CD14-positive monocyte (primary cell): ENCODE measurements around the gene ARL5B. TPM values are rescaled to one million over a fixed set of nuclear protein-coding genes. Genes with fewer than 3 reads are reported as not detected.
A peak's percentile ranks its signal among the peaks of the same experiment; 100 is the strongest.
"Not testable (repeated sequence)": the region's sequence is repeated elsewhere in the genome, so short reads cannot be mapped to it uniquely, and the experiment has no call there.

ENCODE experiments used
- DNase-seq, 3 donors: peaks; one replicate each; pipeline ENCODE4 v3.0.0-alpha.2; 2011 to 2022
- H2AFZ ChIP-seq: 2 replicates; pipeline ENCODE4 v1.6.0; 2012; ENCODE audit warnings: mild to moderate bottlenecking, low read depth, low read length, inconsistent platforms; ENCODE audit not compliant: insufficient read depth, poor library complexity, severe bottlenecking
- H3K27ac ChIP-seq, 2 donors: 1 replicate in 1 of 2; 2 replicates in 1 of 2; pipeline ENCODE4 v1.5.1; 2012 to 2013; ENCODE audit warnings: low read length in 2 of 2, control low read depth in 1 of 2, inconsistent platforms in 1 of 2, low read depth in 1 of 2, mild to moderate bottlenecking in 1 of 2
- H3K27me3 ChIP-seq, 2 donors: one replicate each; pipeline versions ENCODE4 v1.6.0 to v1.6.1; 2011 to 2013; ENCODE audit warnings: low read length in 2 of 2; ENCODE audit not compliant: control insufficient read depth in 2 of 2, insufficient read depth in 2 of 2
- H3K36me3 ChIP-seq, 2 donors: replicated peaks in 1 of 2; 1 replicate in 1 of 2; 2 replicates in 1 of 2; pipeline versions ENCODE4 v1.5.1 to v1.6.1; 2012 to 2013; ENCODE audit warnings: low read length in 2 of 2, control low read depth in 1 of 2, inconsistent platforms in 1 of 2, mild to moderate bottlenecking in 1 of 2; ENCODE audit not compliant: insufficient read depth in 2 of 2, control insufficient read depth in 1 of 2
- H3K4me1 ChIP-seq, 2 donors: 1 replicate in 1 of 2; 2 replicates in 1 of 2; pipeline versions ENCODE4 v1.5.1 to v1.6.1; 2012 to 2013; ENCODE audit warnings: low read length in 2 of 2, control low read depth in 1 of 2, inconsistent platforms in 1 of 2, mild to moderate bottlenecking in 1 of 2, moderate library complexity in 1 of 2; ENCODE audit not compliant: insufficient read depth in 2 of 2, control insufficient read depth in 1 of 2
- H3K4me2 ChIP-seq: replicated peaks from 2 replicates; pipeline ENCODE3; 2012; ENCODE audit warnings: low read length, moderate library complexity, mild to moderate bottlenecking; ENCODE audit not compliant: poor library complexity, severe bottlenecking; ENCODE audit errors: extremely low read depth
- H3K4me3 ChIP-seq, 3 experiments: fragments of 200-600 bp in 1 of 3; sonication (generic) in 1 of 3; replicated peaks in 1 of 3; 1 replicate in 2 of 3; 2 replicates in 1 of 3; pipeline ENCODE4 v1.5.1; 2011 to 2013; ENCODE audit warnings: low read length in 3 of 3, mild to moderate bottlenecking in 3 of 3, control low read depth in 2 of 3, low read depth in 2 of 3, inconsistent platforms in 1 of 3, moderate library complexity in 1 of 3
- H3K79me2 ChIP-seq: 2 replicates; pipeline ENCODE4 v1.6.0; 2012; ENCODE audit warnings: mild to moderate bottlenecking, control low read depth, inconsistent platforms, low read length, moderate library complexity; ENCODE audit not compliant: insufficient read depth
- H3K9ac ChIP-seq: 2 replicates; pipeline ENCODE4 v1.6.0; 2017; ENCODE audit warnings: low read length, mild to moderate bottlenecking; ENCODE audit not compliant: insufficient read depth, poor library complexity, severe bottlenecking
- H3K9me3 ChIP-seq, 2 donors: replicated peaks in 1 of 2; 1 replicate in 1 of 2; 2 replicates in 1 of 2; pipeline versions ENCODE4 v1.5.1 to v1.6.1; 2012 to 2013; ENCODE audit warnings: low read length in 2 of 2, control low read depth in 1 of 2; ENCODE audit not compliant: control insufficient read depth in 1 of 2, insufficient read depth in 1 of 2
- H4K20me1 ChIP-seq: 2 replicates; pipeline ENCODE4 v1.6.0; 2012; ENCODE audit warnings: mild to moderate bottlenecking, low read length, control low read depth, moderate library complexity; ENCODE audit not compliant: insufficient read depth
- H3K27ac Mint-ChIP-seq, 7 donors: one replicate each; pipeline ENCODE4 v1.8.0; 2020; ENCODE audit warnings: mild to moderate bottlenecking in 7 of 7, mixed read lengths in 7 of 7, moderate library complexity in 6 of 7, inconsistent platforms in 2 of 7
- H3K27me3 Mint-ChIP-seq, 3 donors: one replicate each; pipeline ENCODE4 v1.8.0; 2021 to 2022; ENCODE audit warnings: low read depth in 3 of 3, mild to moderate bottlenecking in 3 of 3, mixed read lengths in 3 of 3, moderate library complexity in 3 of 3, inconsistent platforms in 1 of 3
- H3K36me3 Mint-ChIP-seq, 2 donors: one replicate each; pipeline ENCODE4 v1.8.0; 2020; ENCODE audit warnings: mixed read lengths in 2 of 2, inconsistent platforms in 1 of 2, mild to moderate bottlenecking in 1 of 2
- H3K4me1 Mint-ChIP-seq: one replicate; pipeline ENCODE4 v1.8.0; 2020; ENCODE audit warnings: mild to moderate bottlenecking, mixed read lengths
- H3K4me3 Mint-ChIP-seq, 2 donors: one replicate each; pipeline ENCODE4 v1.8.0; 2020; ENCODE audit warnings: mild to moderate bottlenecking in 2 of 2, mixed read lengths in 2 of 2, moderate library complexity in 1 of 2
- H3K9me3 Mint-ChIP-seq, 7 donors: one replicate each; pipeline ENCODE4 v1.8.0; 2020 to 2022; ENCODE audit warnings: mixed read lengths in 7 of 7, mild to moderate bottlenecking in 6 of 7, moderate library complexity in 6 of 7, inconsistent platforms in 2 of 7
- CTCF ChIP-seq: fragments of 200-600 bp; IDR thresholded peaks from one replicate; pipeline ENCODE4 v1.8.0; 2022; ENCODE audit warnings: antibody characterized with exemption, mild to moderate bottlenecking
- WGBS: methylation state at CpG from one replicate; pipeline ENCODE4 v1.1.5; 2013; ENCODE audit warnings: missing lambda C conversion rate; ENCODE audit not compliant: insufficient coverage; 5-methylcytosine and 5-hydroxymethylcytosine counted together
- intact Hi-C, 2 donors: fragments of 100-400 bp; cut with micrococcal nuclease; formaldehyde crosslinking; loops; one replicate each; pipeline versions ENCODE4 v1.15.0 to v1.15.1; 2023
- polyA plus RNA-seq, 3 donors: library from polyadenylated mRNA; depleted of rRNA in 1 of 3; unstranded in 2 of 3; stranded (reverse) in 1 of 3; fragments of 300-500 nt in 2 of 3; fragments of >200 nt in 1 of 3; fragmentation: Illumina TruSeq in 2 of 3; gene quantifications; 1 replicate in 2 of 3; 2 replicates in 1 of 3; pipeline ENCODE4 v1.2.3, GENCODE V29; 2012 to 2021

ARL5B gene
- polyA plus RNA-seq, 3 donors, result 1.3 to 14.4 (median 1.4) TPM

GRCh38 chr10:18625886-18626285 is 33.3 kb upstream of the ARL5B start:
- Histone ChIP-seq H2AFZ (no peak overlapping the region), H3K4me1 (peaks cover 0 to 3% of the 10 kb centered on the region in 2 donors), H3K4me3 (no peak overlapping the region), H3K9me3 (no peaks in the 10 kb centered on the region), H3K4me2 (no peak overlapping the region), H3K36me3 (peaks cover 4 to 15% of the 10 kb centered on the region in 2 donors), H3K27me3 (no peaks in the 10 kb centered on the region), H3K9ac (no peak overlapping the region), H3K27ac (no peak overlapping the region), H3K79me2 (no peaks in the 10 kb centered on the region), H4K20me1 (no peaks in the 10 kb centered on the region)
- Mint-ChIP-seq H3K27ac (no peak overlapping the region), H3K36me3 (peaks cover 22 to 23% of the 10 kb centered on the region in 2 donors), H3K4me1 (peaks cover 9% of the 10 kb centered on the region), H3K27me3 (no peaks in the 10 kb centered on the region), H3K9me3 (peaks cover 0 to 3% (median 0%) of the 10 kb centered on the region in 7 donors), H3K4me3 (no peak overlapping the region)
- 80% methylated on average over 1 of the region's 5 CpGs for WGBS
- no peak for DNase-seq
- no peak for TF ChIP-seq CTCF
- intact Hi-C loops, result no loop called here

- peak overlapping the region; percentile 50 for H3K4me2 ChIP-seq
- H3K36me3 Mint-ChIP-seq, result peaks cover 13% of the 10 kb centered on the region in 2 donors
- H3K27me3 ChIP-seq, H3K4me1 ChIP-seq, H3K27me3 Mint-ChIP-seq, H3K4me1 Mint-ChIP-seq, H3K36me3 ChIP-seq, H3K9me3 ChIP-seq, DNase-seq, H3K9me3 Mint-ChIP-seq, H3K27ac ChIP-seq, H4K20me1 ChIP-seq, intact Hi-C loops, H3K79me2 ChIP-seq: not testable (repeated sequence)
- H3K27ac Mint-ChIP-seq, result peak overlapping the region in 4 of 7 donors; percentile 26 to 77 (median 46)
- peak overlapping the region; percentile 82 to 90 for H3K4me3 Mint-ChIP-seq
- under 1% methylated on average over 22 of the region's 25 CpGs for WGBS
- peak overlapping the region; percentile 36 to 67 (median 41) for H3K4me3 ChIP-seq
- H3K9ac ChIP-seq, result peak overlapping the region; percentile 32
- H2AFZ ChIP-seq, result peak overlapping the region; percentile 59
Measured at GRCh38 chr10:18627452-18628018, 31.7 kb upstream of the ARL5B start.

- H3K4me1 ChIP-seq, H3K27me3 ChIP-seq, H3K4me3 Mint-ChIP-seq, H3K4me1 Mint-ChIP-seq, H3K4me3 ChIP-seq, H3K9ac ChIP-seq, H3K27ac ChIP-seq, H3K4me2 ChIP-seq, H3K27me3 Mint-ChIP-seq, H3K9me3 ChIP-seq, H3K79me2 ChIP-seq, H3K36me3 ChIP-seq, intact Hi-C loops, H4K20me1 ChIP-seq, H3K9me3 Mint-ChIP-seq, H2AFZ ChIP-seq, DNase-seq: not testable (repeated sequence)
- WGBS, result no CpG with 5 or more reads among the region's 3 CpGs
- peak overlapping the region in 1 of 7 donors; percentile 46 for H3K27ac Mint-ChIP-seq
- peaks cover 8 to 14% of the 10 kb centered on the region in 2 donors for H3K36me3 Mint-ChIP-seq
Measured at GRCh38 chr10:18632500-18632899, 26.7 kb upstream of the ARL5B start.
